Gastroesophageal sphincter (tissue), 3 donors: Measurements from ENCODE around the gene MISP3.

Source experiments
- EP300 ChIP-seq: sonication (generic); formaldehyde crosslinking; IDR thresholded peaks from one replicate; pipeline ENCODE4 v1.6.1; 2017; ENCODE audit warnings: antibody characterized with exemption, mild to moderate bottlenecking
- POLR2A ChIP-seq, 2 donors: fragments of 450-650 bp; IDR thresholded peaks; one replicate each; pipeline ENCODE4 v1.6.1; 2017; ENCODE audit warnings: antibody characterized with exemption in 2 of 2, mild to moderate bottlenecking in 2 of 2, moderate library complexity in 1 of 2
- TF ChIP-seq, protein P1 (sequence below), 4 experiments: fragments of 200-600 bp in 2 of 4; fragments of 450-650 bp in 2 of 4; sonication (generic) in 1 of 4; IDR thresholded peaks; one replicate each; pipeline ENCODE4 v1.5.1; 2017 to 2019; ENCODE audit warnings: antibody characterized with exemption in 4 of 4, mild to moderate bottlenecking in 2 of 4, moderate library complexity in 2 of 4

- TF ChIP-seq, protein P1, sequence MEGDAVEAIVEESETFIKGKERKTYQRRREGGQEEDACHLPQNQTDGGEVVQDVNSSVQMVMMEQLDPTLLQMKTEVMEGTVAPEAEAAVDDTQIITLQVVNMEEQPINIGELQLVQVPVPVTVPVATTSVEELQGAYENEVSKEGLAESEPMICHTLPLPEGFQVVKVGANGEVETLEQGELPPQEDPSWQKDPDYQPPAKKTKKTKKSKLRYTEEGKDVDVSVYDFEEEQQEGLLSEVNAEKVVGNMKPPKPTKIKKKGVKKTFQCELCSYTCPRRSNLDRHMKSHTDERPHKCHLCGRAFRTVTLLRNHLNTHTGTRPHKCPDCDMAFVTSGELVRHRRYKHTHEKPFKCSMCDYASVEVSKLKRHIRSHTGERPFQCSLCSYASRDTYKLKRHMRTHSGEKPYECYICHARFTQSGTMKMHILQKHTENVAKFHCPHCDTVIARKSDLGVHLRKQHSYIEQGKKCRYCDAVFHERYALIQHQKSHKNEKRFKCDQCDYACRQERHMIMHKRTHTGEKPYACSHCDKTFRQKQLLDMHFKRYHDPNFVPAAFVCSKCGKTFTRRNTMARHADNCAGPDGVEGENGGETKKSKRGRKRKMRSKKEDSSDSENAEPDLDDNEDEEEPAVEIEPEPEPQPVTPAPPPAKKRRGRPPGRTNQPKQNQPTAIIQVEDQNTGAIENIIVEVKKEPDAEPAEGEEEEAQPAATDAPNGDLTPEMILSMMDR (IDR thresholded peaks at IDR 0.05) = no peak
- TF ChIP-seq EP300 (no peak), POLR2A (IDR thresholded peaks at IDR 0.05) (no peak)
Observed at GRCh38 chr19:14056741-14057356, 15.7 kb upstream of the MISP3 start.
